CD4-positive, alpha-beta T cell (primary cell): ENCODE measurements around the gene TPD52L1. TPM values are rescaled to one million over a fixed set of nuclear protein-coding genes. Genes with fewer than 3 reads are reported as not detected.

Source experiments
- ATAC-seq: fragments of 200-7000 bp; cut with Tn5 transposase; one replicate; pipeline ENCODE4 v1.10.0; 2022; ENCODE audit warnings: mild to moderate bottlenecking; ENCODE audit not compliant: poor library complexity
- CTCF ChIA-PET: fragments of 350-600 bp; sonication (Branson Sonifier 250); formaldehyde crosslinking; loops from one replicate; lab custom pipeline; 2021; ENCODE audit warnings: antibody characterized with exemption, inconsistent platforms; lab: Charles Lee
- POLR2A ChIA-PET: fragments of 350-600 bp; sonication (Branson Sonifier 250); formaldehyde crosslinking; loops from one replicate; lab custom pipeline; 2021; ENCODE audit warnings: antibody characterized with exemption, inconsistent platforms; lab: Charles Lee
- DNase-seq, 14 experiments: peaks; one replicate each; pipeline ENCODE4 v3.0.0-alpha.2; 2013 to 2020; ENCODE audit warnings: mixed read lengths in 2 of 14
- H3K27ac ChIP-seq, 2 donors: one replicate each; pipeline versions ENCODE4 v1.5.1 to v1.7.0; 2013; ENCODE audit warnings: low read length in 2 of 2, low read depth in 1 of 2, mild to moderate bottlenecking in 1 of 2
- H3K27me3 ChIP-seq, 2 experiments: 1 replicate in 1 of 2; 2 replicates in 1 of 2; pipeline versions ENCODE4 v1.6.1 to v1.7.0; 2013; ENCODE audit warnings: low read length in 2 of 2, control low read depth in 1 of 2, mild to moderate bottlenecking in 1 of 2, moderate library complexity in 1 of 2; ENCODE audit not compliant: insufficient read depth in 2 of 2, control insufficient read depth in 1 of 2
- H3K36me3 ChIP-seq: one replicate; pipeline ENCODE4 v1.6.1; 2013; ENCODE audit warnings: low read length, control low read depth; ENCODE audit not compliant: insufficient read depth
- H3K4me1 ChIP-seq: one replicate; pipeline ENCODE4 v1.6.1; 2013; ENCODE audit warnings: low read length, control low read depth; ENCODE audit not compliant: insufficient read depth
- H3K4me3 ChIP-seq: one replicate; pipeline ENCODE4 v1.5.1; 2013; ENCODE audit warnings: mild to moderate bottlenecking, low read length, moderate library complexity
- H3K9me3 ChIP-seq, 2 experiments: 1 replicate in 1 of 2; 2 replicates in 1 of 2; pipeline versions ENCODE4 v1.6.1 to v1.7.0; 2013; ENCODE audit warnings: low read length in 2 of 2, mild to moderate bottlenecking in 2 of 2, control low read depth in 1 of 2, moderate library complexity in 1 of 2; ENCODE audit not compliant: control insufficient read depth in 1 of 2, insufficient read depth in 1 of 2
- H3K27ac Mint-ChIP-seq: one replicate; pipeline ENCODE4 v1.8.0; 2020; ENCODE audit warnings: mixed read lengths
- H3K27me3 Mint-ChIP-seq: one replicate; pipeline ENCODE4 v1.8.0; 2021; ENCODE audit warnings: mixed read lengths
- H3K36me3 Mint-ChIP-seq: one replicate; pipeline ENCODE4 v1.8.0; 2021; ENCODE audit warnings: low read depth, mixed read lengths
- H3K4me1 Mint-ChIP-seq: one replicate; pipeline ENCODE4 v1.8.0; 2021; ENCODE audit warnings: low read depth, mixed read lengths
- H3K4me3 Mint-ChIP-seq: one replicate; pipeline ENCODE4 v1.8.0; 2020; ENCODE audit warnings: mild to moderate bottlenecking, mixed read lengths
- H3K9me3 Mint-ChIP-seq: one replicate; pipeline ENCODE4 v1.8.0; 2020; ENCODE audit warnings: mixed read lengths
- CTCF ChIP-seq: fragments of 200-600 bp; IDR thresholded peaks from one replicate; pipeline ENCODE4 v1.8.0; 2022; ENCODE audit warnings: antibody characterized with exemption, mild to moderate bottlenecking
- intact Hi-C, 2 experiments: fragments of 100-400 bp; cut with DNase I in 1 of 2; cut with micrococcal nuclease in 1 of 2; formaldehyde crosslinking; loops; one replicate each; pipeline versions ENCODE4 v1.15.1 to v1.9.0; 2023 to 2025; cut with DNase I, micrococcal nuclease
- total RNA-seq, 174 experiments: library from RNA in 2 of 174; stranded (reverse) in 2 of 174; gene quantifications; one replicate each; pipeline ENCODE4 v1.2.3 and lab custom pipeline; 2021 to 2026

TPD52L1 gene
- total RNA-seq, 2 experiments from 2014 or later, result not detected

- no peaks in the 10 kb centered on the region for H3K27me3 ChIP-seq
- no peaks in the 10 kb centered on the region for H3K36me3 Mint-ChIP-seq
- H3K27ac ChIP-seq, result no peak overlapping the region
- intact Hi-C loops, result no loop called here
- ChIA-PET CTCF (no interaction called here), POLR2A (no interaction called here)
- H3K27ac Mint-ChIP-seq, result no peak overlapping the region
- H3K4me3 Mint-ChIP-seq, result no peak overlapping the region
- ATAC-seq, result no peak
- no peak overlapping the region for H3K4me3 ChIP-seq
- no peaks in the 10 kb centered on the region for H3K9me3 ChIP-seq
- no peaks in the 10 kb centered on the region for H3K36me3 ChIP-seq
- no peak for TF ChIP-seq CTCF
- no peaks in the 10 kb centered on the region for H3K4me1 Mint-ChIP-seq
- H3K9me3 Mint-ChIP-seq, result no peaks in the 10 kb centered on the region
- no peak for DNase-seq
- H3K27me3 Mint-ChIP-seq, result peaks cover 14% of the 10 kb centered on the region
- H3K4me1 ChIP-seq, result no peaks in the 10 kb centered on the region
Observed at GRCh38 chr6:125212377-125212776, 58.8 kb downstream of the TPD52L1 start.

GRCh38 chr6:125213939-125214338 lies 60.4 kb downstream of the TPD52L1 start:
- no peak for TF ChIP-seq CTCF
- CTCF ChIA-PET, result no interaction called here
- H3K27me3 ChIP-seq, result no peaks in the 10 kb centered on the region
- intact Hi-C loops, result no loop called here
- DNase-seq (no peak), ATAC-seq (no peak)
- H3K4me1 ChIP-seq, result no peaks in the 10 kb centered on the region
- H3K27me3 Mint-ChIP-seq, result peaks cover 17% of the 10 kb centered on the region
- H3K9me3 ChIP-seq, result no peaks in the 10 kb centered on the region
- H3K36me3 ChIP-seq, result no peaks in the 10 kb centered on the region
- POLR2A ChIA-PET, result no interaction called here
- H3K27ac ChIP-seq, result no peak overlapping the region
- H3K4me3 Mint-ChIP-seq, result no peak overlapping the region
- H3K36me3 Mint-ChIP-seq, result no peaks in the 10 kb centered on the region
- H3K4me1 Mint-ChIP-seq, result no peaks in the 10 kb centered on the region
- H3K4me3 ChIP-seq, result no peak overlapping the region
- no peak overlapping the region for H3K27ac Mint-ChIP-seq
- no peaks in the 10 kb centered on the region for H3K9me3 Mint-ChIP-seq

- ChIA-PET POLR2A (no interaction called here), CTCF (no interaction called here)
- no peak overlapping the region for H3K27ac ChIP-seq
- H3K4me3 ChIP-seq, result no peak overlapping the region
- H3K36me3 ChIP-seq, result no peaks in the 10 kb centered on the region
- H3K4me1 ChIP-seq, result no peaks in the 10 kb centered on the region
- intact Hi-C loops, result no loop called here
- DNase-seq (no peak), ATAC-seq (no peak)
- H3K4me1 Mint-ChIP-seq, result no peaks in the 10 kb centered on the region
- H3K27me3 Mint-ChIP-seq, result peaks cover 22% of the 10 kb centered on the region
- no peaks in the 10 kb centered on the region for H3K9me3 Mint-ChIP-seq
- H3K4me3 Mint-ChIP-seq, result no peak overlapping the region
- H3K36me3 Mint-ChIP-seq, result no peaks in the 10 kb centered on the region
- no peaks in the 10 kb centered on the region for H3K27me3 ChIP-seq
- no peak for TF ChIP-seq CTCF
- no peak overlapping the region for H3K27ac Mint-ChIP-seq
- no peaks in the 10 kb centered on the region for H3K9me3 ChIP-seq
Observed at GRCh38 chr6:125215252-125215819, 61.8 kb downstream of the TPD52L1 start.
